ENCODE data around the gene IGFBPL1. TPM values are rescaled to one million over a fixed set of nuclear protein-coding genes. Genes with fewer than 3 reads are reported as not detected.
A peak's percentile ranks its signal among the peaks of the same experiment; 100 is the strongest.

Gene IGFBPL1
- total RNA-seq, 2 experiments from 2014 or later: 0.20 TPM; not detected in 1

DNA sequence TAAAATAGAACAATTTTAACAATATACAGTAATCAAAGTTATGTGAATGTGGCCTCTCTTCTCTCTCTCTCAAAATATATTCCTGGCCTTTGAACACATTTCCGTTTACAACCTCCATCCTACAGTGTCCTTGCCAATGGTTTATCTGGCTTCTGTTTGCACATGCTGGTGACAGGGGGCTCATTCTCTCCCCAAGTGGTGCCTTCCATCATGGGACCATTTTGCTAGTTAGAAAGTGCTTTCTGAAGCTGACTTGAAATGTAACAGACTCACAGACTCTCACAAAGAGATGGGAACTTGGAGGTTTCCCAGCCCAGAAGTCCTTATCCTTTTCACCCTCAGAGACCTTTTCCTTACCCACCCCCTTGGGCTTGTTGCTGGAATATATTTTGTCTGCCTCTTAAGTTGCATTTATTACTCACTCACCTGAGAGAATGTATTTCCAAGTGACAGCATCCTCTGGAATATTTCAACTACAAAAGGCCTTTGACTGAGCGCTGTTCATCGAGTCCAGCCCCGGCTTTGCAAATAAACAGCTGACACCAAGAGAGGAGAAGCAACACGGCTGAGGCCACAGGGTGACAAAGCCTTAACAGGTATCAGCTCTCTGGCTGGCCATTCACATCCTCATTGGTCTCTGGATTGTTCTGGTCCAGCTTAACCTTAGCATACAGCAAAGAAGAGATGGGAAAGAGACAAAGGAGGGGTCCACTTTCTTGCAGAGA is 49.2 kb downstream of the IGFBPL1 start:
- no peaks in the 10 kb centered on the region for H3K4me1 Mint-ChIP-seq
- H3K9me3 Mint-ChIP-seq: no peaks in the 10 kb centered on the region
- peaks cover 3% of the 10 kb centered on the region for H3K27me3 Mint-ChIP-seq
- no peaks in the 10 kb centered on the region for H3K36me3 Mint-ChIP-seq (ENCODE audit: low read depth)
- DNase-seq: no peak
- CTCF ChIA-PET: interaction anchor here (0.6 kb wide), 1 partner anchor 19 kb away, joined by 3 read pairs; no protein-coding TSS in a partner anchor
- H3K4me3 Mint-ChIP-seq: no peak overlapping the region
- no peak overlapping the region for H3K27ac Mint-ChIP-seq
- POLR2A ChIA-PET: no interaction called here

DNA sequence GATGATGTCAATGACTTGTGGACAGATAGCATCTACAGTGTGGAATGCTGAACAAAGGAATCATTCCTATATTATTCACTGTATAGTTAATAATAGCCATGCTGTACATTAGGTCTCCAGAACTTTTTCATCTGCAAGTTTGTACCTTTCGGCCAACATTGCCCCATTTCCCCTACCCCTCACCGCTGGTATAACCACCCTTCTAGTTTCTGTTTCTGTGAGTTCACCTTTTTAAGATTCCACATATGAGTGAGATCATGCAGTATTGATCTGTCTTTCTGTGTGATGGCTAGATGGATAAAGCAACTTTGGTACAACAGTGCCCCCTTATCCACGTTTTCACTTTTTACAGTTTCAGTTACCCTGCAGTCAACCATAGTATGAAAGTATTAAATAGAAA is 50.6 kb downstream of the IGFBPL1 start:
- peaks cover 3% of the 10 kb centered on the region for H3K27me3 Mint-ChIP-seq
- H3K36me3 Mint-ChIP-seq (ENCODE audit: low read depth): no peaks in the 10 kb centered on the region

DNA sequence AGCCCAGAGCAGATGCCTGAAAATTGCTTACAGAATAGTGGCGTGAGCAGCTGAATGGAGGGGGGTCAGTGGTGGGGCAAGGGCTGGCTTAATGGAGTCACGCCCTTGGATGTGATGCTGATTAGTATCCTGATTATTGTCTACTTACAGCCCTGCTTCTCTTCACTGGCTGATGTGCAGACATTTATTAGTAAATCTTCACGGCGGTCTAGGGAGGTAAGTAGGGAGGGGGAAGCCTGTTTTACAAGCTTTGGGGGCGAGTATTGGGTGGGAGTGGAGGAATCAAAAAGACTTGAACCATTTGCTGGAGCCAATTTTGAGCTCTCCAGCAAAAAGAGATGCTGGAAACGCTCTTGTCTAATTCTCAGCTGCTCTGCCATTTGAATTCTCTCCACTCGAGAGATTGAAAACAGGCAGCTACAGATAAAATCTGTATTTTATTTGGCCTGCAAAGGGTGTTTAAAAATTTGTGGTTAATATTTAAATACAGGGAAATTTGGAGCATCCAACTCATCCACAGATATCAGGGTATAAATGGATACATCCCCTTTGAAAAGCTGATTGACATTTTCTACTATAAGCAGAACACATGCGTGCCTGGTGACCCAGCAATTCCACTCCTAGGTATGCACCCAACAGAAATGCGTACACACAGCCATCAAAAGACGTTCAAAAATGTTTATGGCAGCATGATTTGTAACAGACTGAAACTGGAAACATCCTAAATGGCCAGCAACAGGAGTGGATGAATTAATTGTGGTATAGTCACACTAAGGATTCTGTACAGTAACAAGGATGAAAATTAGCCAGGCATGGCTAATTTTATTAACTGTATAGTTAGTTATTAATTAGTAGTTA is 51.3 kb downstream of the IGFBPL1 start:
- ChIA-PET POLR2A (no interaction called here), CTCF (interaction anchor here (1.2 kb wide), 1 partner anchor 459 kb away, joined by 3 read pairs; no protein-coding TSS in a partner anchor)
- Mint-ChIP-seq H3K27me3 (peaks cover 3% of the 10 kb centered on the region), H3K36me3 (ENCODE audit: low read depth) (no peaks in the 10 kb centered on the region), H3K4me3 (no peak overlapping the region), H3K9me3 (no peaks in the 10 kb centered on the region), H3K4me1 (no peaks in the 10 kb centered on the region), H3K27ac (no peak overlapping the region)
- DNase-seq: no peak

More for the DNA sequence above, 50.6 kb downstream of the IGFBPL1 start:
- H3K4me1 Mint-ChIP-seq: no peaks in the 10 kb centered on the region
- H3K9me3 Mint-ChIP-seq: no peaks in the 10 kb centered on the region
- no peak overlapping the region for H3K27ac Mint-ChIP-seq
- no peak for DNase-seq
- H3K4me3 Mint-ChIP-seq: no peak overlapping the region
- POLR2A ChIA-PET: no interaction called here
- CTCF ChIA-PET: interaction anchor here (1.2 kb wide), 1 partner anchor 460 kb away, joined by 3 read pairs; no protein-coding TSS in a partner anchor

DNA sequence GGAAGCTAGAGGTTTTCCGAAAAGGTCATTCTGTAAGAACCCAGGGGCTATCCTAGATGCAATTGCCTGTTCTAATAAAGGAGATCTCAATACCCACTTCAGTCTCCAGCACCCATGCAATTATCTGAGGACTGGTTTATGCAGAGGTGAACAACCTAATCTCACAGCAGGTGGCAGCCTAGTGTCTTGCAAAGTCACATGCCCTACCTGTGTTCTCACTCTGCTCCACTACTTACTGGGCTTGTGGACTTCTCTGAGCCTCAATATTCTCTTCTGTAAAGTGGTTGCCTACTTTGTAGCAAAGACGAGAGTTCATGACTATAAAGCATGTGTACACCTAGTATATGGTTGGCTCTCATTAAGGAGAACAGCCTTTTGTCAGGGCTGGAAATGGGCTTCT is 52.8 kb downstream of the IGFBPL1 start:
- H3K9me3 Mint-ChIP-seq: no peaks in the 10 kb centered on the region
- peak; percentile 22 for DNase-seq
- CTCF ChIA-PET: no interaction called here

DNA sequence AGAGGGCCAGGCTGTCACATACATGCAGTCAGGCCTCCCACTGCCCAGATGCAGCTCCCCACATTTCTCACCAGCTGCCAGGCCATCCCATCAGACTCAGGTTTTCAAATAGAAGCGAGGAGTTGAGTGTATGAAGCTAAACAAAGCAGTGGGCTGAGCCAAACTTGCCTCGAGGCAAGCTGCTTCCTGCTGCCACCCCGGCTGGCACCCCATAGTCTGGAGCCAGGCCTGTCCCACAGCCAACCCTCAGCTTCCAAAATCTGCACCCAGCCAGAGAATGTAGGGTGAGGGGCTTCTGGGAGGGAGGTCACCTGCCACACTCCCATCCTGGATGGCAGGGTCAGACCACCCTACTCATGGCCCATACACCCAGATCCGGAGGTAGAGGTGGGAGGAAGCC is 54.1 kb downstream of the IGFBPL1 start:
- no peak overlapping the region for H3K27ac Mint-ChIP-seq
- ChIA-PET CTCF (no interaction called here), POLR2A (no interaction called here)
- no peak for DNase-seq
- H3K27me3 Mint-ChIP-seq: peaks cover 3% of the 10 kb centered on the region
- no peaks in the 10 kb centered on the region for H3K9me3 Mint-ChIP-seq
- H3K4me3 Mint-ChIP-seq: no peak overlapping the region
- H3K4me1 Mint-ChIP-seq: no peaks in the 10 kb centered on the region
- no peaks in the 10 kb centered on the region for H3K36me3 Mint-ChIP-seq (ENCODE audit: low read depth)

More for the DNA sequence above, 52.8 kb downstream of the IGFBPL1 start:
- no peak overlapping the region for H3K4me3 Mint-ChIP-seq
- H3K4me1 Mint-ChIP-seq: no peaks in the 10 kb centered on the region
- no peak overlapping the region for H3K27ac Mint-ChIP-seq
- peaks cover 3% of the 10 kb centered on the region for H3K27me3 Mint-ChIP-seq
- POLR2A ChIA-PET: no interaction called here
- no peaks in the 10 kb centered on the region for H3K36me3 Mint-ChIP-seq (ENCODE audit: low read depth)

DNA sequence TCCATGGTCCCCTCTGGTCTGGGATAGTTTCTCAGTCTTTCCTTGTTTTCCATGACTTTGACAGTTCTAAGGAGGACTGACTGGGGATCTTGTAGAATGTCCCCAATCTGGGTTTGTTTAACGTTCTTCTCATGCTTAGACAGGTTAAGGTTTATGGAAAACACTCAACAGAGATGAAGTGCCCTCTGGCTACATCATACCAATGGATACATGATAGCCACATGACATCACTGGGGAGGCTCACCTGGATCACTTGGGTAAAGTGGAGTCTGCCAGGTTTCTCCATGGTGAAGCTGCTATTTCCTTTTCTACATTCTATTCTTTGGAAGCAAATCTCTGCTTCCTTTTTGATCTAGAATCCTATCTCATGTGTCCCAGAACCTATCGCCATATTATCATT is 55.5 kb downstream of the IGFBPL1 start:
- POLR2A ChIA-PET: no interaction called here
- CTCF ChIA-PET: no interaction called here
- DNase-seq: no peak
- Mint-ChIP-seq H3K4me3 (no peak overlapping the region), H3K36me3 (ENCODE audit: low read depth) (no peaks in the 10 kb centered on the region), H3K27me3 (peaks cover 5% of the 10 kb centered on the region), H3K9me3 (no peaks in the 10 kb centered on the region), H3K4me1 (no peaks in the 10 kb centered on the region), H3K27ac (no peak overlapping the region)

DNA sequence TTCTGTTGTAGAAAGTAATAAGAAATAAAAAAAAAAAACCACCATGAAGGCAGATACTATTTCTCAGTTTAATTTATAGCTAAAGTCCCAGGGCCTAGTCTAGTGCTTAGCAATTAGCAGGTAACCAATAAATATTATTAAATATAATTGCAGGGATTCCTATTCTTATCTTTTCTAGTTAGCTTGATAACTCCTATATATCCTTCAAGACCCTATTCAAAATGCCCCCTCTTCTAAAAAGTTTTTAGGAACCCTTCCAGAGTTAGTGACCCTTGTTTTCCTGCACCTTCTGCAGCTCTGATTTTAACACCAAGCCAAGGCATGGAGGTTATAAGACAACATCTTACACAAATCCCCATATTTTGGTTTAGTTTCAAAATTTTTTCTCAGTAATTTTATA is 56.4 kb downstream of the IGFBPL1 start:
- Mint-ChIP-seq H3K36me3 (ENCODE audit: low read depth) (no peaks in the 10 kb centered on the region), H3K4me1 (peaks cover 3% of the 10 kb centered on the region), H3K9me3 (no peaks in the 10 kb centered on the region), H3K4me3 (no peak overlapping the region), H3K27me3 (peaks cover 3% of the 10 kb centered on the region), H3K27ac (no peak overlapping the region)
- POLR2A ChIA-PET: no interaction called here
- DNase-seq: no peak
- CTCF ChIA-PET: no interaction called here

DNA sequence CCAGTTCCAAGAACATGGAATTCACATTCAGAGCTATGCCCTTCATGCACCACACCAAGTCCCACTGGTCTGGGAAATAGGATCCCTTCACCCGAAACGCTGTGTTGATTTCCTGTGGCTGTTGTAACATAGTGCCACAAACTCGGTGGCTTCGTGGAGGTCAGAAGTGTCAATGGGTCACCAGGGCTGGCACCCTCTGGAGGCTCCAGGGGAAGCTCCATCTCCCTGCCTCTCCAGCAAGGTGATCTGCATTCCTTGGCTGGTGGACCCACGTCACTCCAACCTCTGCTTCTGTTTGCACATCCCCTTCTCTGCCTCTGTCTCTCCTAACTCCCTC is 60.7 kb downstream of the IGFBPL1 start:
- Mint-ChIP-seq H3K27ac (no peak overlapping the region), H3K27me3 (peaks cover 3% of the 10 kb centered on the region), H3K9me3 (no peaks in the 10 kb centered on the region), H3K4me3 (no peak overlapping the region), H3K4me1 (peaks cover 4% of the 10 kb centered on the region), H3K36me3 (ENCODE audit: low read depth) (no peaks in the 10 kb centered on the region)
- no peak for DNase-seq
- ChIA-PET POLR2A (no interaction called here), CTCF (interaction anchor here (0.9 to 2.2 kb wide), 2 partner anchors 276 to 452 kb away, joined by 3 to 11 read pairs; no protein-coding TSS in a partner anchor)

DNA sequence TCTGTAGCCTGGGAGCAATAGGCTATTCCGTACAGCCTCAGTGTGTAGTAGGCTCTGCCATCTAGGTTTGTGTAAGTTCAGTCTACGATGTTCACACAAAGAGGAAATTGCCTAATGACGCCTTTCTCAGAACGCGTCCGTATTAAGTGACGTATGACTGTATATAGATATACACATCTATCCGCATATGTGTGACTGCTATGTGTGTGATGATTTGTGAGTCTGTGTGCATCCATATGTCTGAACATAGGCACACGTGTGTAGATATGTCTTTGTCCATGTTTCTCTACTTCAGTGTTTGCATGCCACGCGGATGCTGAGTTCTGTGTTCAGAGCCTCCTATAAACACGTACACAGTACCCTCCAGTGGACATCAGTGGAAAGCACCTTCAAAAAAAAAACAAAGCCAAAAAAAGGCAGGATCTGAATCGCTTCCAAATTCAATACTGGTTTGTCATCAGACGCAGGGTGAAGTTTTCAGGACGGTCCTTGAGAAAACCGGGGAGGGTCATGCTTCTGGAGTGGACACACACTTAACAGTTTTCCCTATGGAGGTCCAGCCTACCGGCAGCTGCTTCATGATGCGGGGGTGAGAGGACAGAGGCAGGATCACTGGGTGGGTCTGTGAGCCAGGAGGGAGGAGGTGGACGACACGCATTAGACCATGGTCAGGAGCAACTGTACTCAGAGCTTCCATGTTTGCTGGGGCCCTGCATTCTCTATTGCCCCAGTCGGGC is 61.2 kb downstream of the IGFBPL1 start:
- CTCF ChIA-PET: interaction anchor here (0.9 to 2.2 kb wide), 4 partner anchors 29 to 451 kb away, joined by 3 to 11 read pairs (median 4); no protein-coding TSS in a partner anchor
- Mint-ChIP-seq H3K4me1 (peaks cover 4% of the 10 kb centered on the region), H3K4me3 (peak overlapping the region; percentile 42), H3K27ac (no peak overlapping the region), H3K36me3 (ENCODE audit: low read depth) (no peaks in the 10 kb centered on the region), H3K27me3 (peaks cover 3% of the 10 kb centered on the region), H3K9me3 (no peaks in the 10 kb centered on the region)
- peak; percentile 19 for DNase-seq
- POLR2A ChIA-PET: no interaction called here

DNA sequence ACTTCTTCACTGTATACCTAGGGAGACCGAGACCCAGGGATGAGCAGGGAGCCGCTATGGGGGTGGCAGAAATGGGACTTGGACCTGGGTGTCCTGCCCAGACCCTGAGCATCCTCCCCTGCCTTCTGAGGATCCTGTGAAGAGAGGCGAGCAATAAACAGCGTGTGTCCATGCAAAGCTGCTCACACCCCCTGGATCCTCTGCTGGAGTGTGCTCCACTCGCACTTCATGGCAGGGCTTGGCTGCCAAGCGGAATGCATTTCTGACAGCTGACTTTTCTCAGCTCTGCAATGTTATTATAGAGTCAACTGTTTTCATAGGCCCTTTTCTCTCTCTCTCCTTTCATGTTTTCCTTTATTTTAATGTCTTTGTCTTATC is 62.8 kb downstream of the IGFBPL1 start:
- Mint-ChIP-seq H3K27ac (no peak overlapping the region), H3K4me1 (peaks cover 4% of the 10 kb centered on the region), H3K27me3 (peaks cover 3% of the 10 kb centered on the region), H3K9me3 (no peaks in the 10 kb centered on the region), H3K4me3 (no peak overlapping the region), H3K36me3 (ENCODE audit: low read depth) (no peaks in the 10 kb centered on the region)
- no peak for DNase-seq
- ChIA-PET POLR2A (no interaction called here), CTCF (interaction anchor here (1.1 to 1.5 kb wide), 3 partner anchors 27 to 448 kb away, joined by 3 to 4 read pairs (median 3); no protein-coding TSS in a partner anchor)

DNA sequence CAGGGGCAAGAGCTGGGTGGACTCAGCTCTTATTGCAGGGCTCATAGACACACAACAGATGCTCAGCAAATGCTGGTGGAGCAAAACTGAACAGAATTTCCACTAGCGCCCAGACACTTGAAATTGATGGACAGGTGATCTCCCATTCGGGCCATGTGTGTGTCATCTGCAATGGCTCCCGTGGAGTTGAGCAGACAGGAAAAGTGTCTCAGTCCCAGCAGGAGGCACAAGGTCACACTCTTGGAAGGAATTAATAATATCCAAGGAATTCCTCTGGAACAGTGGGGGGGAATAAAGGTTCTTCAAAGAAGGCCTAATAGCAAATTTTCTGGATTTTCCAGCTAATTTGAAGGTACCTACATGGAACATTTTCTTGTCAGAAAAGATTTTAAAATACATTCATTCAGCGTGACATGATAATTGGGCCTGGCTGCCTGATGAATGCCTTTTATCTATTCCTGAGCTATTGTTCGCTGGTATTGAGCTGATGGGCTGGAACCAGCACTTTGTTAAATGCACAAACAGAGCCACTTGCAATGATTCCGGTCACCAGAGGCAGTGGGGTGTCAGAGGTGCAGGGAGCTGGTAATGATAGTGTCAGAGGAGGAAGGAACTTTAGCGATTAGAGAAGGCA is 63.3 kb downstream of the IGFBPL1 start:
- Mint-ChIP-seq H3K9me3 (no peaks in the 10 kb centered on the region), H3K27me3 (peaks cover 3% of the 10 kb centered on the region), H3K27ac (no peak overlapping the region), H3K4me1 (peaks cover 4% of the 10 kb centered on the region), H3K36me3 (ENCODE audit: low read depth) (no peaks in the 10 kb centered on the region), H3K4me3 (no peak overlapping the region)
- no peak for DNase-seq
- POLR2A ChIA-PET: no interaction called here
- CTCF ChIA-PET: interaction anchor here (1.1 to 1.5 kb wide), 2 partner anchors 200 to 447 kb away, joined by 3 read pairs; no protein-coding TSS in a partner anchor

DNA sequence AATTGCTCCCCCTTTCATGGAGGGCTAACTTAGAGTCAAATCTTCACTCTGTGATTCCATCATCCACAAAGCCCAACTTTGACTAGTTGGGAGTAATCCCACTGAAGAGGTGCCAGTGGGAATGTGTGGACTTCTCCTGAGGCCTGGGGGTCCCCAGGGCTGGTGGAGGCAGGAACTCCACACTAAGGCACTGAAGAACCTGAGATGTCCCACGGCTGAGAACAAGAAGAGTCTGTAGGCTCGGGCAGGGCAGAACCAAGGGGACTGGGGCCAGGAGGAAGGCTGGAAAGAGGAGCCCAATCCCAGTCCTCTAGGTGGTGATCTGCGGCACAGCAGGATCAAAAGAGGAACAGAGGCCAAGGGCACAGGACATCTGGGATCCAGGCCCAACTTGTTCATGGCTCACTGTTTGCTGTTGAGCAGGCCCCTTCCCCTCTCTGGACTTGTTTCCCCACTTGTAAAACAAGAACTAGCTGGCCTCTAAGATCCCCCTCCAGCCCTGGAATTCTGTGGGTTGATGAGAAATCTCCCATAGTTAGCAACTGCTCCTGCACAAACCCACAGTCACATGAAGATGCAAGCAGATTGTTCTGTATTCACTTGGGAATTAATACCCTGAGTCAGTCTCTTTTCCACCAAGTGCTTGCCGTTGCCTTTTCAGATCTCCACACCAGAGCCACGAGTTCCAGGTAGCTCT is 64.4 kb downstream of the IGFBPL1 start:
- no peak overlapping the region for H3K4me3 Mint-ChIP-seq
- H3K27ac Mint-ChIP-seq: no peak overlapping the region
- H3K27me3 Mint-ChIP-seq: peaks cover 2% of the 10 kb centered on the region
- DNase-seq: no peak
- ChIA-PET POLR2A (no interaction called here), CTCF (interaction anchor here (1.5 kb wide), 1 partner anchor 446 kb away, joined by 3 read pairs; no protein-coding TSS in a partner anchor)
- H3K4me1 Mint-ChIP-seq: peaks cover 4% of the 10 kb centered on the region
- no peaks in the 10 kb centered on the region for H3K9me3 Mint-ChIP-seq
- H3K36me3 Mint-ChIP-seq (ENCODE audit: low read depth): no peaks in the 10 kb centered on the region

All from activated CD4-positive, alpha-beta memory T cell treated with anti-CD3 and anti-CD28 coated beads, Interleukin-2, amount 10 ng/mL, durations not matched to agents 7 days and 5 days (primary cell).